HL-60 (cell line): ENCODE measurements around the gene SLC7A14.

Experiments used
- GABPA ChIP-seq: IDR thresholded peaks from 2 replicates; pipeline ENCODE4 v1.6.1; 2012; ENCODE audit warnings: low read depth
- TF ChIP-seq, protein P1 (sequence below): IDR thresholded peaks from 2 replicates; pipeline ENCODE4 v1.6.1; 2012; ENCODE audit warnings: low read depth; ENCODE audit not compliant: insufficient replicate concordance
- TF ChIP-seq, protein P2 (sequence below): IDR thresholded peaks from one replicate; pipeline ENCODE4 v1.5.1; 2011; ENCODE audit warnings: low read length, control low read depth, inconsistent platforms; ENCODE audit not compliant: insufficient read depth

DNA sequence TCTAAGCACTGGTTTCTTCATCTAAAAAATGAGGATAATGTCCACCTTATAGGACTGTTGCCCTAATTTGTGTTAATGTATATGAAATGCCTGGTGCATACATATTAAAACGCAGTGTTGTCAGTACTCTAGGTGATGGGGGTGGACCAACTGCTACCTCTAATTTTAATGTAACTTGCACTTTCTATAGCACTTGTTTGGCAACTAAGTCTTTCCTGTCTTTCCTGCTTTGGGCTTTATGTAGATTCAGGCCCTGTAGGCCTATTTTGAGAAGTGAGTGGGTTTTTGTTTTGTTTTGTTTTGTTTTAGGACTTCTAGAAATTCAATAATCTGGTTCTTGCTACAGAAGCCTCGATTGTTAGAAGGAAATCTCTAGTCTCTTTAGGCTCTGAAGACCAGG is 21.2 kb downstream of the SLC7A14 start:
- TF ChIP-seq, protein P1, sequence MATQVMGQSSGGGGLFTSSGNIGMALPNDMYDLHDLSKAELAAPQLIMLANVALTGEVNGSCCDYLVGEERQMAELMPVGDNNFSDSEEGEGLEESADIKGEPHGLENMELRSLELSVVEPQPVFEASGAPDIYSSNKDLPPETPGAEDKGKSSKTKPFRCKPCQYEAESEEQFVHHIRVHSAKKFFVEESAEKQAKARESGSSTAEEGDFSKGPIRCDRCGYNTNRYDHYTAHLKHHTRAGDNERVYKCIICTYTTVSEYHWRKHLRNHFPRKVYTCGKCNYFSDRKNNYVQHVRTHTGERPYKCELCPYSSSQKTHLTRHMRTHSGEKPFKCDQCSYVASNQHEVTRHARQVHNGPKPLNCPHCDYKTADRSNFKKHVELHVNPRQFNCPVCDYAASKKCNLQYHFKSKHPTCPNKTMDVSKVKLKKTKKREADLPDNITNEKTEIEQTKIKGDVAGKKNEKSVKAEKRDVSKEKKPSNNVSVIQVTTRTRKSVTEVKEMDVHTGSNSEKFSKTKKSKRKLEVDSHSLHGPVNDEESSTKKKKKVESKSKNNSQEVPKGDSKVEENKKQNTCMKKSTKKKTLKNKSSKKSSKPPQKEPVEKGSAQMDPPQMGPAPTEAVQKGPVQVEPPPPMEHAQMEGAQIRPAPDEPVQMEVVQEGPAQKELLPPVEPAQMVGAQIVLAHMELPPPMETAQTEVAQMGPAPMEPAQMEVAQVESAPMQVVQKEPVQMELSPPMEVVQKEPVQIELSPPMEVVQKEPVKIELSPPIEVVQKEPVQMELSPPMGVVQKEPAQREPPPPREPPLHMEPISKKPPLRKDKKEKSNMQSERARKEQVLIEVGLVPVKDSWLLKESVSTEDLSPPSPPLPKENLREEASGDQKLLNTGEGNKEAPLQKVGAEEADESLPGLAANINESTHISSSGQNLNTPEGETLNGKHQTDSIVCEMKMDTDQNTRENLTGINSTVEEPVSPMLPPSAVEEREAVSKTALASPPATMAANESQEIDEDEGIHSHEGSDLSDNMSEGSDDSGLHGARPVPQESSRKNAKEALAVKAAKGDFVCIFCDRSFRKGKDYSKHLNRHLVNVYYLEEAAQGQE = no peak
- TF ChIP-seq, protein P2, sequence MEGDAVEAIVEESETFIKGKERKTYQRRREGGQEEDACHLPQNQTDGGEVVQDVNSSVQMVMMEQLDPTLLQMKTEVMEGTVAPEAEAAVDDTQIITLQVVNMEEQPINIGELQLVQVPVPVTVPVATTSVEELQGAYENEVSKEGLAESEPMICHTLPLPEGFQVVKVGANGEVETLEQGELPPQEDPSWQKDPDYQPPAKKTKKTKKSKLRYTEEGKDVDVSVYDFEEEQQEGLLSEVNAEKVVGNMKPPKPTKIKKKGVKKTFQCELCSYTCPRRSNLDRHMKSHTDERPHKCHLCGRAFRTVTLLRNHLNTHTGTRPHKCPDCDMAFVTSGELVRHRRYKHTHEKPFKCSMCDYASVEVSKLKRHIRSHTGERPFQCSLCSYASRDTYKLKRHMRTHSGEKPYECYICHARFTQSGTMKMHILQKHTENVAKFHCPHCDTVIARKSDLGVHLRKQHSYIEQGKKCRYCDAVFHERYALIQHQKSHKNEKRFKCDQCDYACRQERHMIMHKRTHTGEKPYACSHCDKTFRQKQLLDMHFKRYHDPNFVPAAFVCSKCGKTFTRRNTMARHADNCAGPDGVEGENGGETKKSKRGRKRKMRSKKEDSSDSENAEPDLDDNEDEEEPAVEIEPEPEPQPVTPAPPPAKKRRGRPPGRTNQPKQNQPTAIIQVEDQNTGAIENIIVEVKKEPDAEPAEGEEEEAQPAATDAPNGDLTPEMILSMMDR = no peak
- TF ChIP-seq GABPA = no peak
